GM12873 (cell line): ENCODE results near the gene SSC4D.

ENCODE experiments used
- CTCF ChIP-seq: IDR thresholded peaks from 2 replicates; pipeline ENCODE4 v1.5.1; 2012; ENCODE audit warnings: low read depth, mild to moderate bottlenecking, moderate library complexity, low read length, control low read depth; ENCODE audit not compliant: insufficient read depth; ENCODE audit errors: missing control alignments

SSC4D gene

GRCh38 chr7:76368190-76368589, 41.3 kb downstream of the SSC4D start:
- no peak for TF ChIP-seq CTCF

GRCh38 chr7:76364198-76364584, 45.3 kb downstream of the SSC4D start:
- TF ChIP-seq CTCF, result no peak

GRCh38 chr7:76359978-76360638, 49.4 kb downstream of the SSC4D start:
- no peak for TF ChIP-seq CTCF

- peak; percentile 69 for TF ChIP-seq CTCF
These were observed 50.2 kb downstream of the SSC4D start for GRCh38 chr7:76359111-76359977.

- no peak for TF ChIP-seq CTCF
These were observed 50.9 kb downstream of the SSC4D start, which contains the start of gene YWHAG for GRCh38 chr7:76358481-76359110. TSS of gene YWHAG (minus strand) at chr7:76358991. CDS start at chr7:76358808, 183 bp downstream.

GRCh38 chr7:76358011-76358480, 51.5 kb downstream of the SSC4D start:
- TF ChIP-seq CTCF, result no peak

GRCh38 chr7:76357475-76358010, 52.0 kb downstream of the SSC4D start:
- TF ChIP-seq CTCF, result no peak
